AG04449 (cell line): ENCODE measurements around the gene WDCP.

Experiments
- CTCF ChIA-PET: fragments of 350-600 bp; formaldehyde crosslinking; extraction: SDS; loops from one replicate; lab custom pipeline; 2021; ENCODE audit warnings: antibody characterized with exemption; lab: Yijun Ruan, JAX
- POLR2A ChIA-PET: fragments of 400-600, 350-600 bp; formaldehyde crosslinking; extraction: SDS; loops from one replicate; lab custom pipeline; 2020; ENCODE audit warnings: antibody characterized with exemption, inconsistent platforms; lab: Yijun Ruan, JAX
- DNase-seq: peaks from one replicate; pipeline ENCODE4 v3.0.0-alpha.2; 2010; ENCODE audit warnings: low read depth, low spot score
- H3K4me3 ChIP-seq: 2 replicates; pipeline ENCODE4 v1.5.1; 2011; ENCODE audit warnings: low read depth, mild to moderate bottlenecking, control low read depth, low read length
- CTCF ChIP-seq: IDR thresholded peaks from one replicate; pipeline ENCODE4 v1.5.1; 2011; ENCODE audit warnings: mild to moderate bottlenecking, moderate library complexity, low read length, control low read depth, inconsistent platforms; ENCODE audit not compliant: insufficient read depth; ENCODE audit errors: missing control alignments

WDCP gene

GRCh38 chr2:23994567-23994966, 52.6 kb downstream of the WDCP start:
- TF ChIP-seq CTCF: no peak
- CTCF ChIA-PET: interaction anchor here (0.9 to 1.6 kb wide), 2 partner anchors 68 to 90 kb away, joined by 3 to 4 read pairs; partner anchors contain the start of genes ATAD2B and TP53I3
- POLR2A ChIA-PET: no interaction called here
- H3K4me3 ChIP-seq: no peak overlapping the region
- DNase-seq: no peak

GRCh38 chr2:23993736-23994269, 53.4 kb downstream of the WDCP start:
- ChIA-PET POLR2A (no interaction called here), CTCF (interaction anchor here (1.6 to 2.2 kb wide), 3 partner anchors 10 to 90 kb away, joined by 4 to 8 read pairs (median 4); partner anchors contain the start of genes TP53I3 and UBXN2A)
- no peak overlapping the region for H3K4me3 ChIP-seq
- DNase-seq: no peak
- TF ChIP-seq CTCF: no peak

GRCh38 chr2:23992931-23993330, 54.3 kb downstream of the WDCP start:
- DNase-seq: no peak
- no peak for TF ChIP-seq CTCF
- no peak overlapping the region for H3K4me3 ChIP-seq
- CTCF ChIA-PET: interaction anchor here (1.0 to 2.2 kb wide), 3 partner anchors 9 to 92 kb away, joined by 4 to 8 read pairs (median 4); partner anchors contain the start of genes TP53I3 and UBXN2A
- POLR2A ChIA-PET: no interaction called here

GRCh38 chr2:23988371-23988770, 58.8 kb downstream of the WDCP start:
- no peak for DNase-seq
- ChIA-PET CTCF (no interaction called here), POLR2A (no interaction called here)
- no peak overlapping the region for H3K4me3 ChIP-seq
- no peak for TF ChIP-seq CTCF
